ENCODE measurements around the gene SETDB2.

SETDB2 gene, protein sequence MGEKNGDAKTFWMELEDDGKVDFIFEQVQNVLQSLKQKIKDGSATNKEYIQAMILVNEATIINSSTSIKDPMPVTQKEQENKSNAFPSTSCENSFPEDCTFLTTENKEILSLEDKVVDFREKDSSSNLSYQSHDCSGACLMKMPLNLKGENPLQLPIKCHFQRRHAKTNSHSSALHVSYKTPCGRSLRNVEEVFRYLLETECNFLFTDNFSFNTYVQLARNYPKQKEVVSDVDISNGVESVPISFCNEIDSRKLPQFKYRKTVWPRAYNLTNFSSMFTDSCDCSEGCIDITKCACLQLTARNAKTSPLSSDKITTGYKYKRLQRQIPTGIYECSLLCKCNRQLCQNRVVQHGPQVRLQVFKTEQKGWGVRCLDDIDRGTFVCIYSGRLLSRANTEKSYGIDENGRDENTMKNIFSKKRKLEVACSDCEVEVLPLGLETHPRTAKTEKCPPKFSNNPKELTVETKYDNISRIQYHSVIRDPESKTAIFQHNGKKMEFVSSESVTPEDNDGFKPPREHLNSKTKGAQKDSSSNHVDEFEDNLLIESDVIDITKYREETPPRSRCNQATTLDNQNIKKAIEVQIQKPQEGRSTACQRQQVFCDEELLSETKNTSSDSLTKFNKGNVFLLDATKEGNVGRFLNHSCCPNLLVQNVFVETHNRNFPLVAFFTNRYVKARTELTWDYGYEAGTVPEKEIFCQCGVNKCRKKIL

DNA sequence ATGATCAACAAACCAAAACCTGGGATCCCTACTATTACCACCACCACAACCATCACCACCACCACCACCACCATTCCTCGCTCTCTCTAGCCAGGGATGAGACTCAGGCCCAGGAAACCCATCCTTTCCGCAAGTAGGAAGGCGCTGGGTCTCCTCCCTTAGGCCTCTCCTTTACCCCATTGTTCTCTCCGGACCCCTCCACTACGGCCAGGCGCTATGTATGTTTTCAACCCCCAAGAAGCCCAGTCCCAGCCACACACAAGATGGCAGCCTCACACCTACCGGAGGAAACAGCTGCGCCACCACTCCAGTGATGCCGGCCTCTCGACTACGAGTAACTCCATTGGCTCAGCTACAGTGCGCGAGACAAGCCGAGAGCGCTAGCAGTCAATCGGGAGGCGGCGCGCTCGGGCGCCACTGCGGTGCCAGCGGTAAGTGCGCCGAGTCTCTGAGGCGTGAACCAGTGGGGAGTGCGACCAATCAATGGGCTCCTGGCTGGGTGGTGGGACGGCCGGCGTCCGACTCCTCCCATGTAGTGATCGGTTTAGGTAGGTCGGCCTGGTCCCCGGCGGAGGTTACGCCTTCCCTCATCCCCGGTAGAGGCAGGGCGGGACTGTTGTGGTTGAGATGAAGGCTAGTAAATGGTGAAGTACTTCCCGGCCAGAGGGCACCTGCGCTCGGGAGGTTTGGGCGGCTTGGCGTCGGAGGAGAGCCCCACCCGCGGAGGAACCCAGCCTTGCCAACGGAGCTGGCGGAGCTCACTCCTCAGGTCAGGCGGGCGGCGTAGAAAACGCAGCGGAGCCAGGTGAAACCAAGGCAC, at the start of gene SETDB2, which contains the start of gene CAB39L:
SETDB2 (plus strand) TSS at position 571 of the 820 bp plus-strand sequence. CDS start 7,620 bp downstream, outside the sequence.
CAB39L (minus strand) TSS at position 361 of the 820 bp plus-strand sequence. CDS start 61,154 bp downstream, outside the sequence.
- Mint-ChIP-seq H3K4me1 (ENCODE audit: low read depth) (peaks cover 50% of the 10 kb centered on the region), H3K9me3 (ENCODE audit: low read depth) (no peaks in the 10 kb centered on the region), H3K36me3 (no peaks in the 10 kb centered on the region), H3K27ac (peak within 1 kb of the TSS; percentile 96), H3K27me3 (no peaks in the 10 kb centered on the region), H3K4me3 (peak within 1 kb of the TSS; percentile 92)

DNA sequence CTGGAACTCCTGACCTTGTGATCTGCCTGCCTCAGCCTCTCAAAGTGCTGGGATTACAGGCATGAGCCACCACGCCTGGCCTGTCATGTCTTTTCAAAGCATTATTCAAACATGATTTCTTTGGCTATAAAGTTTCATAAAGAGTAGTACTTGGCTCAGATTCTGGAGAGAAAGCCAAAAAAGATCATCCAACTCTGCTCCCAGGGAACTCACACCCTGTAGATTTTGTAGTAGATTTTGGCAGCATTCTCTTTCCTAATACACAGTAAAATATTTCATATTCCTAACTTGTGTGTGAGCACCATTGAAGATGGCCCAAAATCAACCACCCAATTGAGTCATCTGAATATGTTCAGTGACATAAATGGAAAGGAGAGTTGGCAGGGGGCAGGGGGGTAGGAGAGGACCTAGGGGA, 48.6 kb upstream of the SETDB2 start:
- Mint-ChIP-seq H3K4me1 (ENCODE audit: low read depth) (no peaks in the 10 kb centered on the region), H3K27me3 (no peaks in the 10 kb centered on the region), H3K4me3 (no peak overlapping the region), H3K36me3 (peaks cover 2% of the 10 kb centered on the region), H3K9me3 (ENCODE audit: low read depth) (no peaks in the 10 kb centered on the region), H3K27ac (no peak overlapping the region)

DNA sequence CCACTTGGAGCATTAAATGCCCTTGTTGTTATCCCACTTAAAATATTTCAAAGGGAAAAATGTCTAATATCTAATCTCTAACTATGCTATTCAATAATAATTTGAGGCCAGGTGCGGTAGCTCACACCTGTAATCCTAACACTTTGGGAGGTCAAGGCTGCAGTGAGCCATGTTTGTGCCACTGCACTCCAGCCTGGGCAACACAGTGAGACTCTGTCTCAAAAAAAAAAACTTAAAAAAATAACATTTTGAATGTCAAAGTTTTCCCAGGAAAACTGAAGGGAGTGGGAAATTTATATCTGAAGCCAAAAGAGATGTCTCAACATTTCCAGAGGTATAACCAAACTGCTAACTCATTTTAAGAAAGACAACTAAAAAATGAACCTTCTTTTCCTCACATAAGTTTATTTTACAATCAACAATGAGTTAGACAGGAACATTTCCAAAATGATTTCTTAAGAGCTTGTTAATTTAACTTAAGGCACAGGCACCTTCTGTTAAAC, 48.1 kb upstream of the SETDB2 start:
- H3K27ac Mint-ChIP-seq: no peak overlapping the region
- H3K4me3 Mint-ChIP-seq: no peak overlapping the region
- no peaks in the 10 kb centered on the region for H3K9me3 Mint-ChIP-seq (ENCODE audit: low read depth)
- no peaks in the 10 kb centered on the region for H3K27me3 Mint-ChIP-seq
- H3K36me3 Mint-ChIP-seq: peaks cover 2% of the 10 kb centered on the region
- no peaks in the 10 kb centered on the region for H3K4me1 Mint-ChIP-seq (ENCODE audit: low read depth)

DNA sequence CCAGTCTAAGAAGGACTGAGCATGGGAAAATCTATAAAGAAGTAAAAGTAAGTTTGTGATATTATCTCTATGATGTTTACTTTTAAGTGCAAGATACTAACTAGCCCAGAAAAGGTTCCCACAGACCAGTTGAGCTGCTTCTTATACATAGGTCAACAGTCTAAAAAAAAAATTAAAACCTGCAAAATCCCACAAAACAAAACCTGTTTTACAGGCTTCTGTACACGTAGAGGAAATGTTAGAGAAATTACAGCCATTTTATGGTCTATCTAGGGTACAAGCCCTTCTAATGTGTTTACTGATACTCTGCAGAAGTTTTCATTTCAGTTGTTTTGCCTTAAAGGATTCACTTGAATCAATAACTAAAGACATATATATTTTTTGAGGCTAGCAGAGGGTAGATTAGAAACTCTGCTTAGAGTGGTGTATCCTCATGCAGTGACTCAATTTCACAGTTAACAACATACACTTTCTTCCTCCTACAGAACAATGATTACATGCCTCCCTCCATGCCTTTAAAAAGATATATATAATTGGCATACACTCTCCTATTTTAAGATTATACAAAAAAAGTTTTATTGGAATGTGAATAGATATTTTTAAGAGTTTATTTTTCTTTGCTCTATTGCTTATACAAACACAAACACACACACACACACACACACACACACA, 44.1 kb upstream of the SETDB2 start:
- H3K27me3 Mint-ChIP-seq: no peaks in the 10 kb centered on the region
- peaks cover 13% of the 10 kb centered on the region for H3K36me3 Mint-ChIP-seq
- no peak overlapping the region for H3K27ac Mint-ChIP-seq
- peaks cover 2% of the 10 kb centered on the region for H3K4me1 Mint-ChIP-seq (ENCODE audit: low read depth)
- H3K9me3 Mint-ChIP-seq (ENCODE audit: low read depth): peaks cover 16% of the 10 kb centered on the region
- no peak overlapping the region for H3K4me3 Mint-ChIP-seq

DNA sequence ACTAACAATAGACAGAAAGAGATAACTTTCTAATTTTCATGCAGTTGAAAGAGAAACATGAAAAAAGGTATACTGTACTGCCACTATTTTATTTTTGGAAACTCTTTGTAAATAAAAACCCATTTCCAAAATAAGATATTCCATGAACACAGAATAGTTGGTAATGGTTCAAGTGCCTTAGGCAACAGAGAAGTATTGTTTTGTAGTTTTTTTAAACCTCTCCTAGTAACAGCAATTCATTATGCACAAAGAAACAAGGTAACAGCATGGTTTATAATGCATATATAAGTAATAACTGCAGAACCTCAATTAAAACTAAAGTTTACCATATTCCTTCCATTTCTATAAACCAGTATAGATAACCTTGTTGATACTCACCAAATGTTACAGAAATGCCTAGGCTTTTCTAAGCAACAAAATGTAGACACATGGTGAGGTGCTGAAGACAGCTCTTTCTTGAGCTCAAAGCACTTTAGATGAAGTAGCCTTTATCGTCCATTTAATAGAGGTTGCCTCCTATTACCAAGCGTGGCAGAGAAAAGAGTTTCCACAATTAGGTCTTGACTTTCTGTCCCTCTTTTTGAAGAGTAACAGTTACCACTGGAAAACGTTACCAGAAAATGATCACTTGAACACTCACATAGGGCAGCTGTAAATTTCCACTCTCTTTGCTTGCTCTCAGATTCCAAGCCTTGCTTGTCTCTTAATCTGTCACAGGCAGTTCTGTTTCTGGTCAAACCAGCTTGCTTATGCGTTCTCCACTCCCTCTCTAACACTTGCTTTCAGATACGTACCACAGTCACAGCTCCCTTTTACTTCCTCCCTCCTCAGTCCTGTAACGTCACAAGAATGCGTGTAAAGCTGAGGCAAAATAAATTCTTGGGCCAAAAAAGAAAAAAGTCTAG, 43.1 kb upstream of the SETDB2 start:
- H3K36me3 Mint-ChIP-seq: peaks cover 17% of the 10 kb centered on the region
- H3K27ac Mint-ChIP-seq: no peak overlapping the region
- H3K27me3 Mint-ChIP-seq: no peaks in the 10 kb centered on the region
- H3K4me1 Mint-ChIP-seq (ENCODE audit: low read depth): peaks cover 2% of the 10 kb centered on the region
- peaks cover 21% of the 10 kb centered on the region for H3K9me3 Mint-ChIP-seq (ENCODE audit: low read depth)
- no peak overlapping the region for H3K4me3 Mint-ChIP-seq

DNA sequence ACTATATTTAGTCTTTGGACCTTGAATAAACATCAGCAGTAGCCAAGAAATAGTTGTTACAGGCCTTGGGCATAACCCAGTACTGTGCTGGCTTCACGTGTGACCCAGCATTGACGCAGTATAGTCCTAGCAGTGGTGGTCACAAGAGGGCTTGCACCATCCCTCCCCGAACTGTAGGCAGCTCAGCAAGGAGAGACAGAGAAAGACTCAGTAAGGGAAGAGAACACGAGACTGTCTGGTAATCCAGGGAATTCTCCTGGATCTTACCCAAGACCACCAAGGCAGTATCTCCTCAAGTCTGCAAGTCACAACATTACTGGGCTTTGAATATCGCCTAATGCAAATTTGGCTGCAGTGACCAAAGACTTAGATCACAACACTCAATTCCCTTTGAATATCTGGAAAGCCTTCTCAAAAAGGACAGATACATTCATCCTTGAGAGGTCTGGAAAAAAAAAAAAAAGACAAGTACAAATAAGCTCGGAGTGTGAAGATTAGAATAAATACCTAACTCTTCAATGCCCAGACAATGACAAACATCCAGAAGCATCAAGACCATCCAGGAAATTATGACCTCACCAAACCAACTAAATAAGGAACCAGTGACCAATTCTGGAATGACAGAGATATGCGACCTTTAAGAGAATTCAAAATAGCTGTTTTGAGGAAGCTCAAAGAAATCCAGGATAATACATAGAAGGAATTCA, 39.9 kb upstream of the SETDB2 start:
- peaks cover 2% of the 10 kb centered on the region for H3K4me1 Mint-ChIP-seq (ENCODE audit: low read depth)
- H3K9me3 Mint-ChIP-seq (ENCODE audit: low read depth): peaks cover 21% of the 10 kb centered on the region
- no peak overlapping the region for H3K27ac Mint-ChIP-seq
- no peaks in the 10 kb centered on the region for H3K27me3 Mint-ChIP-seq
- H3K36me3 Mint-ChIP-seq: peaks cover 19% of the 10 kb centered on the region
- no peak overlapping the region for H3K4me3 Mint-ChIP-seq

DNA sequence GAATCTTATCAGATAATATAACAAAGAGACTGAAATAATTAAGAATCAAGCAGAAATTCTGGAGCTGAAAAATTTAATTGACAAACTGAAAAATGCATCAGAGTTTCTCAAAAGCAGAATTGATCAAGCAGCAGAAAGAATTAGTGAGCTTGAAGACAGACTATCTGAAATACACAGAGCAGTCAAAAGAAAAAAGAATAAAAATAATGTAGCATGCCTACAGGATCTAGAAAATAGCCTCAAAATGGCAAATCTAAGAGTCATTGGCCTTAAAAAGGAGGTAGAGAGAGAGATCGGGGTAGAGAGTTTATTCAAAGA, 39.4 kb upstream of the SETDB2 start:
- peaks cover 19% of the 10 kb centered on the region for H3K36me3 Mint-ChIP-seq
- H3K27me3 Mint-ChIP-seq: no peaks in the 10 kb centered on the region
- no peak overlapping the region for H3K4me3 Mint-ChIP-seq
- H3K9me3 Mint-ChIP-seq (ENCODE audit: low read depth): peaks cover 21% of the 10 kb centered on the region
- no peak overlapping the region for H3K27ac Mint-ChIP-seq
- H3K4me1 Mint-ChIP-seq (ENCODE audit: low read depth): peaks cover 2% of the 10 kb centered on the region

DNA sequence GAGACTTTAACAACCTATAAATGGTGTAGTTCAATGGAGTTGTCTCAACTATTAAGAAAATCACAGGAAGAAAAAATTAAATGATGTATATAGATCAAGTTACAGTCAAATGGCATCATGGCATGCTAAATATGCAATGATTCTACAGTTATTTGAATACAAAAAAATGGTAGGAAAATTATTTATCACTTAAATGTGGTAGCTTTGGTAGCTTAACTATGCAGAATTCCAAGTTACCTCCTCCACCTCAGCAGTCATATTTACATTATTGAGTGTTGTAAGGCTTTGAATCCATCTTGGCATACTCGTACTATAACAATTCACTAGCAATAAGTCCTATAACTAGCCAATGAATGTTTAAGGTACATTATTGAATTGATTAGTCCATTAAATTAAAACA, 37.0 kb upstream of the SETDB2 start:
- peaks cover 21% of the 10 kb centered on the region for H3K9me3 Mint-ChIP-seq (ENCODE audit: low read depth)
- H3K4me1 Mint-ChIP-seq (ENCODE audit: low read depth): no peaks in the 10 kb centered on the region
- no peaks in the 10 kb centered on the region for H3K27me3 Mint-ChIP-seq
- no peak overlapping the region for H3K4me3 Mint-ChIP-seq
- H3K36me3 Mint-ChIP-seq: peaks cover 19% of the 10 kb centered on the region
- no peak overlapping the region for H3K27ac Mint-ChIP-seq

DNA sequence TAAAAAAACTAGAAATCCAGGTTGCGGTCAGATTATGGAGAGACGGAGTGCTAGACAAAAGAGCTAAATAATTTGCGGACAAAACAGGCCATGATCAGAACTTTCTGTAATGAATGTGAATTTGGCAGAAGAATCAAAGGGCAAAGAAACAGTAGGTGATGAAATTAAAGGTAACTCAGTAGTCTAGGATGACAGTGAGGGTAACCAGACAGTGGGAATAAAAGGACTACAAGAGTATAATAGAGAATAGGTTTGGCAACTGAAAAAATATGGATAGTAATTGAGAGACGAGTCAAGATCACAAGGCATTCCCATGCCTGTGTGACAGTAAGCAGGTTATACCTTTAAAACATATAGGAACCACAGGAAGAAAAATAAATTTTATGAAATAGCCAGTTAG, 36.1 kb upstream of the SETDB2 start:
- Mint-ChIP-seq H3K27ac (no peak overlapping the region), H3K36me3 (peaks cover 21% of the 10 kb centered on the region), H3K9me3 (ENCODE audit: low read depth) (peaks cover 21% of the 10 kb centered on the region), H3K4me3 (no peak overlapping the region), H3K27me3 (no peaks in the 10 kb centered on the region), H3K4me1 (ENCODE audit: low read depth) (no peaks in the 10 kb centered on the region)

DNA sequence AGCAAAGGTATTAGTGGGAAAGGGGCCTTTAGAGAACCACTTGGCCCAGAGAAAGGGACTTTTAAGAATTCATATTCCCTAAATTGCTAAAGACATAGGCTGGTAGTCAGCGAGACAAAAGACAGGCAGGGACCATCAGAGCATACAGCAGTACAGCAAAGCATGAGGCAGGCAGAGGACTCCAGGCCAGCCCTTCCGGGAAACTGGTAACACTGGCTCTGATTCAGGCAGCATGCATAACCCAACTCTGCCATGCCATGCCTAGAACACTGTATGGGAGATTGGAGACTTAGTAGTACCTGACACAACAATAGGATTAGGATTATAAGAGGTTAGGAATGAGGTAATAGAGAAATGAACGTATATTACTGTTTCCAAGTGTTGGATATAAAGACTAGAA, 35.1 kb upstream of the SETDB2 start:
- Mint-ChIP-seq H3K36me3 (peaks cover 16% of the 10 kb centered on the region), H3K4me3 (no peak overlapping the region), H3K27me3 (no peaks in the 10 kb centered on the region), H3K4me1 (ENCODE audit: low read depth) (no peaks in the 10 kb centered on the region), H3K27ac (no peak overlapping the region), H3K9me3 (ENCODE audit: low read depth) (peaks cover 15% of the 10 kb centered on the region)

DNA sequence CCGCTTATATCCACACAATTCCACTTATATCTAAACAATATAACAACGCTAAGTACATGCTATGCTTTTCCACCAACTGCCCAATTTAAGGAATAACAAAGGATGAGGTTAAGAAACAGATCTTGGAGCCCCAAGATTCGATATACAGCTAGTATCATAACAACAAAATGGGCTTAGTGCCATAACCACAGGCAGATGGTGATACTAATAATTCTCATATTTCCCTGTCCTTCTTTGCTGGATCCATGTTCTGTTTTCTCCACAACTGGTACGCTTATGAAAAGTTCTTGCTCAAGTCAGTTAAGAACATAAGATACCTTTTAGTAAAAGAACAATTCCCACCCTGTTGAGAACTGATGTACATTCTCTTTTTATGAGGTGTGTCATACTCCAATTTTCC, 34.1 kb upstream of the SETDB2 start:
- H3K36me3 Mint-ChIP-seq: peaks cover 7% of the 10 kb centered on the region
- H3K27me3 Mint-ChIP-seq: no peaks in the 10 kb centered on the region
- H3K4me1 Mint-ChIP-seq (ENCODE audit: low read depth): no peaks in the 10 kb centered on the region
- no peak overlapping the region for H3K4me3 Mint-ChIP-seq
- peaks cover 5% of the 10 kb centered on the region for H3K9me3 Mint-ChIP-seq (ENCODE audit: low read depth)
- H3K27ac Mint-ChIP-seq: no peak overlapping the region

DNA sequence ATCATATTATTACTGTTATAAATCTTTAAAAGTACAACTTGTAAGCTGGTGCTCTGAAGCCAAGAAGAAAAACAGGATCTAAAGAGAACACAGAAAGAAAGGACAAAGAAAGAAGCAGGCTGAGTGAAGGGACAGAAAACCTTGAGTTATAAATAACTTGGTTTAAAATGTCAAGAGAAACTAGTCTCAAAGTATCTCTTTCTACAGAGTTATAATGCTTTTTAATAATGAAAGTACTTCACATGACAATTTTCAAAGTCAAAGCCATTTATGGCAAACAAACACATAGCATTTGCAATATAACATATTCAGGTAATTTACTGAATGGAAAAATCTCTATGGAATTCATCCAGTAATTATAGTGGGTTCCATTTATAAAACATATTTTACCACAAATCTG, 33.6 kb upstream of the SETDB2 start:
- no peaks in the 10 kb centered on the region for H3K4me1 Mint-ChIP-seq (ENCODE audit: low read depth)
- H3K36me3 Mint-ChIP-seq: peaks cover 7% of the 10 kb centered on the region

DNA sequence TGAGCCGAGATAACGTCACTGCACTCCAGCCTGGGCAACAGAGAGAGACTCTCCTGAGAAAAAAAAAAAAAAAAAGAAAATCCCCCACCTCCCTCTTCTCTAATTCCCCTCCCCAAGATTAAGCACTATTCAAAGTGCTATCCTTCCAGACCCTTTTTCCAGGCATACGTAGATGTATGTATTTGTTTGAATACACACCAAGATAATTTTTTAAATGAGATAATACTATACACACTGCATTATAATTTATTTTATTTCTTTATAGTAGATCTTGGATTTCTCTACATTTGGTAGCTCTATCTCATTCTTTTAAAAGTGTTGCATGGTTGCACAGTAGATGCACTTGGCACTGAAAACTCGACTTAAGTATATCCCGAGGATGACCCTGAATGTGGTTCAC, 32.7 kb upstream of the SETDB2 start:
- Mint-ChIP-seq H3K4me3 (no peak overlapping the region), H3K4me1 (ENCODE audit: low read depth) (no peaks in the 10 kb centered on the region), H3K9me3 (ENCODE audit: low read depth) (no peaks in the 10 kb centered on the region), H3K27me3 (no peaks in the 10 kb centered on the region), H3K36me3 (peaks cover 4% of the 10 kb centered on the region), H3K27ac (no peak overlapping the region)

More for the DNA sequence above, 33.6 kb upstream of the SETDB2 start:
- no peaks in the 10 kb centered on the region for H3K27me3 Mint-ChIP-seq
- H3K9me3 Mint-ChIP-seq (ENCODE audit: low read depth): peaks cover 4% of the 10 kb centered on the region
- H3K27ac Mint-ChIP-seq: no peak overlapping the region
- H3K4me3 Mint-ChIP-seq: no peak overlapping the region

Measured in activated naive CD8-positive, alpha-beta T cell (primary cell).